H1 (cell line): ENCODE measurements around the gene SPON2. TPM values are rescaled to one million over a fixed set of nuclear protein-coding genes. Genes with fewer than 3 reads are reported as not detected.

Experiments
- CTCF ChIA-PET: fragments of 300-600 bp; sonication (Branson Sonifier 250); formaldehyde crosslinking; loops from one replicate; lab custom pipeline; 2021; ENCODE audit not compliant: partially characterized antibody; lab: Charles Lee
- POLR2A ChIA-PET: fragments of 300-600 bp; sonication (Branson Sonifier 250); formaldehyde crosslinking; loops from one replicate; lab custom pipeline; 2021; ENCODE audit warnings: inconsistent platforms; ENCODE audit not compliant: partially characterized antibody; lab: Charles Lee
- DNase-seq, 2 experiments: peaks; one replicate each; pipeline versions ENCODE4 v3.0.0 to v3.0.0-alpha.2; 2010 to 2022; ENCODE audit warnings: low spot score in 2 of 2, low read depth in 1 of 2, mixed read lengths in 1 of 2
- FAIRE-seq: peaks from 2 replicates; lab custom pipeline; 2011; peaks lifted over from hg19 to GRCh38; lab: Jason Lieb, UNC
- H2AFZ ChIP-seq: 2 replicates; pipeline ENCODE4 v1.8.1; 2012; ENCODE audit warnings: low read length, inconsistent platforms
- H2AK5ac ChIP-seq: 2 replicates; pipeline ENCODE4 v1.6.1; 2013; ENCODE audit warnings: low read depth, low read length
- H2BK120ac ChIP-seq: replicated peaks from 2 replicates; pipeline ENCODE3; 2013; ENCODE audit warnings: low read depth, low read length, inconsistent platforms
- H2BK12ac ChIP-seq: 2 replicates; pipeline ENCODE4 v1.6.1; 2013; ENCODE audit warnings: low read depth, low read length
- H2BK15ac ChIP-seq: 2 replicates; pipeline ENCODE4 v1.6.1; 2013; ENCODE audit warnings: low read length
- H2BK20ac ChIP-seq: 2 replicates; pipeline ENCODE4 v1.6.1; 2013; ENCODE audit warnings: low read length
- H2BK5ac ChIP-seq: 2 replicates; pipeline ENCODE4 v1.6.1; 2013; ENCODE audit warnings: low read depth, low read length
- H3K14ac ChIP-seq: 2 replicates; pipeline ENCODE4 v1.6.1; 2013; ENCODE audit warnings: inconsistent platforms; ENCODE audit not compliant: insufficient read length
- H3K18ac ChIP-seq: 2 replicates; pipeline ENCODE4 v1.6.1; 2013; ENCODE audit warnings: low read length; ENCODE audit errors: extremely low read depth
- H3K23ac ChIP-seq: 2 replicates; pipeline ENCODE4 v1.6.1; 2013; ENCODE audit warnings: inconsistent platforms; ENCODE audit not compliant: insufficient read length
- H3K23me2 ChIP-seq: 2 replicates; pipeline ENCODE4 v1.6.1; 2013; ENCODE audit warnings: low read depth, low read length
- H3K27ac ChIP-seq: 2 replicates; pipeline ENCODE4 v1.6.1; 2011; ENCODE audit warnings: low read depth, low read length, inconsistent platforms
- H3K27me3 ChIP-seq, 4 experiments: replicated peaks in 1 of 4; 1 replicate in 1 of 4; 2 replicates in 3 of 4; pipeline versions ENCODE4 v1.6.1 to v1.8.1; 2011 to 2013; ENCODE audit warnings: low read length in 3 of 4, mild to moderate bottlenecking in 3 of 4, inconsistent platforms in 2 of 4, mixed read lengths in 2 of 4, moderate library complexity in 1 of 4; ENCODE audit not compliant: control insufficient read depth in 3 of 4, insufficient read depth in 3 of 4; ENCODE audit errors: extremely low read depth in 1 of 4
- H3K36me3 ChIP-seq, 4 experiments: 2 replicates each; pipeline versions ENCODE4 v1.6.1 to v1.8.1; 2011 to 2013; ENCODE audit warnings: mild to moderate bottlenecking in 4 of 4, low read length in 3 of 4, moderate library complexity in 2 of 4, control low read depth in 1 of 4, inconsistent platforms in 1 of 4; ENCODE audit not compliant: insufficient read depth in 4 of 4, control insufficient read depth in 2 of 4
- H3K4ac ChIP-seq: replicated peaks from 2 replicates; pipeline ENCODE3; 2013; ENCODE audit warnings: low read length, low read depth, mixed read lengths, inconsistent platforms; ENCODE audit not compliant: insufficient read length
- H3K4me1 ChIP-seq, 4 experiments: replicated peaks in 1 of 4; 1 replicate in 1 of 4; 2 replicates in 3 of 4; pipeline versions ENCODE4 v1.6.1 to v1.8.1; 2011 to 2013; ENCODE audit warnings: low read length in 3 of 4, inconsistent platforms in 2 of 4, mixed read lengths in 1 of 4; ENCODE audit not compliant: insufficient read depth in 4 of 4, control insufficient read depth in 3 of 4
- H3K4me2 ChIP-seq, 2 experiments: 2 replicates each; pipeline versions ENCODE4 v1.6.1 to v1.8.1; 2011 to 2013; ENCODE audit warnings: low read depth in 2 of 2, low read length in 2 of 2, control low read depth in 1 of 2, inconsistent platforms in 1 of 2, mild to moderate bottlenecking in 1 of 2; ENCODE audit not compliant: insufficient read depth in 1 of 2
- H3K4me3 ChIP-seq, 4 experiments: fragments of 200-600, 300-600 bp in 1 of 4; sonication (generic), shearing (Covaris generic), sonication (Bioruptor Twin) in 1 of 4; 2 replicates each; pipeline versions ENCODE4 v1.5.1 to v1.8.1; 2011 to 2016; ENCODE audit warnings: low read length in 4 of 4, low read depth in 3 of 4, control low read depth in 2 of 4, inconsistent platforms in 2 of 4, mild to moderate bottlenecking in 2 of 4, mixed read lengths in 1 of 4, moderate library complexity in 1 of 4; ENCODE audit not compliant: insufficient read depth in 2 of 4; ENCODE audit errors: extremely low read depth in 1 of 4
- H3K56ac ChIP-seq: replicated peaks from 2 replicates; pipeline ENCODE3; 2013; ENCODE audit warnings: low read depth, mild to moderate bottlenecking, mixed read lengths, low read length, inconsistent platforms; ENCODE audit not compliant: insufficient read length
- H3K79me1 ChIP-seq: 2 replicates; pipeline ENCODE4 v1.6.1; 2013; ENCODE audit warnings: low read depth, low read length, control low read depth
- H3K79me2 ChIP-seq, 2 experiments: 2 replicates each; pipeline versions ENCODE4 v1.6.1 to v1.8.1; 2012 to 2013; ENCODE audit warnings: low read length in 2 of 2, mild to moderate bottlenecking in 2 of 2, inconsistent platforms in 1 of 2; ENCODE audit not compliant: insufficient read depth in 2 of 2, control insufficient read depth in 1 of 2
- H3K9ac ChIP-seq, 4 experiments: replicated peaks in 1 of 4; 1 replicate in 1 of 4; 2 replicates in 3 of 4; pipeline versions ENCODE4 v1.6.1 to v1.8.1; 2011 to 2013; ENCODE audit warnings: low read depth in 3 of 4, low read length in 3 of 4, control low read depth in 2 of 4, mild to moderate bottlenecking in 2 of 4, moderate library complexity in 2 of 4, inconsistent platforms in 1 of 4; ENCODE audit errors: extremely low read depth in 1 of 4
- H3K9me3 ChIP-seq, 2 experiments: 2 replicates each; pipeline versions ENCODE4 v1.6.1 to v1.8.1; 2012 to 2013; ENCODE audit warnings: mild to moderate bottlenecking in 2 of 2, moderate library complexity in 2 of 2, control low read depth in 1 of 2, inconsistent platforms in 1 of 2, low read depth in 1 of 2, low read length in 1 of 2, mixed read lengths in 1 of 2; ENCODE audit not compliant: insufficient read depth in 2 of 2
- H4K20me1 ChIP-seq, 2 experiments: replicated peaks in 1 of 2; 2 replicates each; pipeline versions ENCODE3 to v1.8.1; 2011 to 2013; ENCODE audit warnings: inconsistent platforms in 2 of 2, low read length in 2 of 2, mild to moderate bottlenecking in 1 of 2; ENCODE audit not compliant: insufficient read depth in 2 of 2, control insufficient read depth in 1 of 2
- H4K5ac ChIP-seq: 2 replicates; pipeline ENCODE4 v1.6.1; 2013; ENCODE audit warnings: low read length, low read depth, mixed read lengths, inconsistent platforms; ENCODE audit not compliant: insufficient read length
- H4K8ac ChIP-seq: 2 replicates; pipeline ENCODE4 v1.8.0; 2013; ENCODE audit warnings: mild to moderate bottlenecking, moderate library complexity, low read length, inconsistent platforms; ENCODE audit not compliant: insufficient read depth; ENCODE audit errors: extremely low read depth
- H4K91ac ChIP-seq: replicated peaks from 2 replicates; pipeline ENCODE3; 2013; ENCODE audit warnings: low read length, mixed read lengths, inconsistent platforms; ENCODE audit not compliant: insufficient read length
- ASH2L ChIP-seq: fragments of 200-600, 300-600 bp; sonication (generic); IDR thresholded peaks from one replicate; pipeline ENCODE4 v1.7.1; 2017; ENCODE audit warnings: low read length
- CBX5 ChIP-seq: fragments of 300-800, 300-1000 bp; sonication (generic); IDR thresholded peaks from 2 replicates; pipeline ENCODE4 v1.7.1; 2016; ENCODE audit warnings: antibody characterized with exemption, low read length, low read depth
- GABPA ChIP-seq: IDR thresholded peaks from 2 replicates; pipeline ENCODE4 v1.6.1; 2011; ENCODE audit warnings: mild to moderate bottlenecking, low read length, moderate library complexity, borderline replicate concordance; ENCODE audit not compliant: insufficient read depth
- KDM1A ChIP-seq: fragments of 200-600, 300-600 bp; sonication (generic); IDR thresholded peaks from 2 replicates; pipeline ENCODE4 v1.7.1; 2016; ENCODE audit warnings: mild to moderate bottlenecking, low read length, borderline replicate concordance
- MAFK ChIP-seq: IDR thresholded peaks from 2 replicates; pipeline ENCODE4 v1.6.1; 2012; ENCODE audit warnings: low read depth, mild to moderate bottlenecking, improper control_type of control experiment, low read length
- RAD21 ChIP-seq, 2 experiments: IDR thresholded peaks in 1 of 2; conservative IDR thresholded peaks in 1 of 2; 2 replicates each; pipeline ENCODE4 v1.6.1; 2011; ENCODE audit warnings: low read depth in 2 of 2, low read length in 2 of 2, improper control_type of control experiment in 1 of 2, inconsistent platforms in 1 of 2, mild to moderate bottlenecking in 1 of 2, moderate library complexity in 1 of 2
- RBBP5 ChIP-seq: IDR thresholded peaks from 2 replicates; pipeline ENCODE4 v1.7.1; 2012; ENCODE audit warnings: low read depth, mild to moderate bottlenecking, inconsistent platforms, low read length, moderate library complexity, borderline replicate concordance
- SIN3A ChIP-seq, 2 experiments: IDR thresholded peaks in 1 of 2; conservative IDR thresholded peaks in 1 of 2; 2 replicates each; pipeline ENCODE4 v1.6.1; 2011 to 2012; ENCODE audit warnings: low read length in 2 of 2, improper control_type of control experiment in 1 of 2, low read depth in 1 of 2, mild to moderate bottlenecking in 1 of 2
- SIX5 ChIP-seq: IDR thresholded peaks from 2 replicates; pipeline ENCODE4 v1.6.1; 2011; ENCODE audit warnings: mild to moderate bottlenecking, low read depth, low read length
- SP1 ChIP-seq: IDR thresholded peaks from 2 replicates; pipeline ENCODE4 v1.6.1; 2011; ENCODE audit warnings: low read depth, low read length
- WGBS, 2 experiments: shearing (Covaris generic) in 1 of 2; methylation state at CpG; one replicate each; pipeline versions ENCODE4 v1.1.6 to v1.1.7; 2013 to 2015; ENCODE audit warnings: low lambda C conversion rate in 2 of 2, mixed read lengths in 2 of 2, inconsistent platforms in 1 of 2, low coverage in 1 of 2, missing lambda C conversion rate in 1 of 2; ENCODE audit not compliant: insufficient replicate concordance in 2 of 2, insufficient coverage in 1 of 2, insufficient read length in 1 of 2; ENCODE audit errors: extremely low coverage in 1 of 2, missing lambda C conversion rate in 1 of 2; 5-methylcytosine and 5-hydroxymethylcytosine counted together
- polyA plus RNA-seq, 7 experiments: library from polyadenylated mRNA; depleted of rRNA in 3 of 7; stranded (reverse) in 5 of 7; unstranded in 2 of 7; fragments of >200 nt in 5 of 7; fragments of 200-250 nt in 2 of 7; gene quantifications; 1 replicate in 5 of 7; 2 replicates in 1 of 7; 4 replicates in 1 of 7; pipeline versions ENCODE4 v1.2.1 to v1.2.3, GENCODE V29; 2011 to 2013; ENCODE audit warnings: missing spikeins in 2 of 7, mixed read lengths in 2 of 7
- total RNA-seq: library from RNA; stranded (reverse); fragmentation: NEBNext Ultra II Directional; extraction: Animal tissue kit (Norgen Biotek cat#: 25700); gene quantifications from 2 replicates; pipeline ENCODE4 v1.2.1, GENCODE V29; 2021
- TF ChIP-seq, protein P1 (sequence below): IDR thresholded peaks from 2 replicates; pipeline ENCODE4 v1.6.1; 2012; ENCODE audit warnings: low read length, inconsistent platforms

Gene SPON2
- total and polyA plus RNA-seq, 2 of the 8 experiments (the other 6 are each of a cell fraction or from before 2014, with no cell fraction given) = 2.8 to 3.2 TPM

DNA sequence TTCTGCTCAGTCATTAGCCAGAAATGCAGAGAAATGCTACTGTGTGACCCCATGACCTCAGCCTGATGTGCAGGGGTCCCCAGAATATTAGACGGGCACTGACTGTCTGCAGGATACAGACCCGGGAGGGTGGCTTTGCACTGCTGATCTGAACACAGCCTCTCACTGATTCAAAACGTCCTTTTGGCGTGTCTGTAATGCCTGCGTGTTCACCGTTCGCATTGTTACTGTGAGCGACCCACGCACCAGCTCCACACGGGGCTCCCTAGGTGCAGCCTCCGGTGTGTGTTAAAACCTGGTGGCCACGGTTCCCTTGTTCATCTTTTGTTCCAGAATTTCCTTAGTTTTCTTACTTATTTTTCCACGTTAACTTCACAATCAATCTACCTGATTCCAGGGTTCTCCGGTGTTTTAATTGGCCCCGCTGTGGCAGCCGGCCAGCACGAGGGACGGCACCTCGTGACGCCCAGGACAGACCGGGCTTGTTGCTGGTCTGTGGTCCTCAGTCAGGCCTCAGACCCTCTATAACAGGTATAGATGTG lies 32.0 kb upstream of the SPON2 start:
- 93% methylated on average over 21 of the region's 21 CpGs; no CpG with 5 or more reads in 1 of the 2 experiments for WGBS, 2 experiments
- H3K4me2 ChIP-seq = no peak overlapping the region
- H2BK20ac ChIP-seq = no peak overlapping the region
- H4K91ac ChIP-seq = no peak overlapping the region
- no peaks in the 10 kb centered on the region for H3K9me3 ChIP-seq
- no peak overlapping the region for H3K14ac ChIP-seq
- H3K4me1 ChIP-seq = no peaks in the 10 kb centered on the region
- H3K56ac ChIP-seq = no peak overlapping the region
- no peak overlapping the region for H2AFZ ChIP-seq
- H4K5ac ChIP-seq = no peak overlapping the region
- no peak overlapping the region for H3K9ac ChIP-seq
- H3K4me3 ChIP-seq = no peak overlapping the region
- no peak overlapping the region for H2BK5ac ChIP-seq
- no peak overlapping the region for H2AK5ac ChIP-seq
- no peak overlapping the region for H2BK12ac ChIP-seq
- FAIRE-seq (no peak), DNase-seq (peak in 1 of 2 experiments; percentile 33)
- H3K18ac ChIP-seq = no peak overlapping the region
- H3K23ac ChIP-seq = no peak overlapping the region
- POLR2A ChIA-PET = no interaction called here
- H4K8ac ChIP-seq = no peak overlapping the region
- H2BK120ac ChIP-seq = no peak overlapping the region
- peaks cover 0 to 2% of the 10 kb centered on the region in 2 experiments for H4K20me1 ChIP-seq
- no peak overlapping the region for H3K27ac ChIP-seq
- H3K79me1 ChIP-seq = no peaks in the 10 kb centered on the region
- H3K4ac ChIP-seq = no peak overlapping the region
- no peaks in the 10 kb centered on the region for H3K23me2 ChIP-seq
- H2BK15ac ChIP-seq = no peak overlapping the region
- CTCF ChIA-PET = interaction anchor here (0.7 to 1.9 kb wide), 5 partner anchors 33 to 162 kb away, joined by 3 to 4 read pairs (median 3); no protein-coding TSS in a partner anchor
- no peaks in the 10 kb centered on the region for H3K79me2 ChIP-seq
- no peaks in the 10 kb centered on the region for H3K27me3 ChIP-seq
- H3K36me3 ChIP-seq = no peaks in the 10 kb centered on the region
- TF ChIP-seq MAFK = no peak
- no peak for TF ChIP-seq SIX5
- no peak for TF ChIP-seq KDM1A
- TF ChIP-seq, protein P1, sequence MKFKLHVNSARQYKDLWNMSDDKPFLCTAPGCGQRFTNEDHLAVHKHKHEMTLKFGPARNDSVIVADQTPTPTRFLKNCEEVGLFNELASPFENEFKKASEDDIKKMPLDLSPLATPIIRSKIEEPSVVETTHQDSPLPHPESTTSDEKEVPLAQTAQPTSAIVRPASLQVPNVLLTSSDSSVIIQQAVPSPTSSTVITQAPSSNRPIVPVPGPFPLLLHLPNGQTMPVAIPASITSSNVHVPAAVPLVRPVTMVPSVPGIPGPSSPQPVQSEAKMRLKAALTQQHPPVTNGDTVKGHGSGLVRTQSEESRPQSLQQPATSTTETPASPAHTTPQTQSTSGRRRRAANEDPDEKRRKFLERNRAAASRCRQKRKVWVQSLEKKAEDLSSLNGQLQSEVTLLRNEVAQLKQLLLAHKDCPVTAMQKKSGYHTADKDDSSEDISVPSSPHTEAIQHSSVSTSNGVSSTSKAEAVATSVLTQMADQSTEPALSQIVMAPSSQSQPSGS = no peak
- no peak for TF ChIP-seq CBX5
- no peak for TF ChIP-seq RAD21 (IDR thresholded peaks at IDR 0.05 in 1 of 2, conservative IDR thresholded peaks at IDR 0.05 in 1 of 2; ENCODE audit: low read depth in 2 of 2, low read length in 2 of 2)
- no peak for TF ChIP-seq SIN3A (conservative IDR thresholded peaks at IDR 0.05 in 1 of 2, IDR thresholded peaks at IDR 0.05 in 1 of 2; ENCODE audit: low read depth in 1 of 2, low read length in 2 of 2)
- no peak for TF ChIP-seq RBBP5
- no peak for TF ChIP-seq SP1
- TF ChIP-seq GABPA = no peak
- no peak for TF ChIP-seq ASH2L
